Measurements from ENCODE around the gene RTKN.
A peak's percentile ranks its signal among the peaks of the same experiment; 100 is the strongest.
"Not testable (repeated sequence)": the region's sequence is repeated elsewhere in the genome, so short reads cannot be mapped to it uniquely, and the experiment has no call there.

Gene RTKN

DNA sequence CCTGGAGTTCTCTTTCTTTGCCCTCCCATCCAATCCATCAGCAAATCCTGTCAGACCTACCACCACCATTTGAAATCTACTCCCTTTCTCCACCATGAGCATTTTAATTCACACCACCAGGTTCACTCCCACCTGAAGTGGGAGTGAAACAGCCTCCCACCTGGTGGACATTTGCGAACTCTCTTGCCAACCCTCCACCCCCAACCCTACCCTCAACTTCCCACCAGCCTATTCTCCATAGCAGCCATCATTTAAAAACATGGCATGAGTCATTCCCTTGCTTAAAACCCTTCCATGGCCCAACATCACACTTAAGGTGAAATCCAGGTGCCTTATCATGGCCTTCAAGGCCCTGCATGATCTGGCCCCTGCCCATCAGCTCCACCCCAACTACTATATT lies 3.5 kb downstream of the RTKN start:
- DNase-seq = no peak

DNA sequence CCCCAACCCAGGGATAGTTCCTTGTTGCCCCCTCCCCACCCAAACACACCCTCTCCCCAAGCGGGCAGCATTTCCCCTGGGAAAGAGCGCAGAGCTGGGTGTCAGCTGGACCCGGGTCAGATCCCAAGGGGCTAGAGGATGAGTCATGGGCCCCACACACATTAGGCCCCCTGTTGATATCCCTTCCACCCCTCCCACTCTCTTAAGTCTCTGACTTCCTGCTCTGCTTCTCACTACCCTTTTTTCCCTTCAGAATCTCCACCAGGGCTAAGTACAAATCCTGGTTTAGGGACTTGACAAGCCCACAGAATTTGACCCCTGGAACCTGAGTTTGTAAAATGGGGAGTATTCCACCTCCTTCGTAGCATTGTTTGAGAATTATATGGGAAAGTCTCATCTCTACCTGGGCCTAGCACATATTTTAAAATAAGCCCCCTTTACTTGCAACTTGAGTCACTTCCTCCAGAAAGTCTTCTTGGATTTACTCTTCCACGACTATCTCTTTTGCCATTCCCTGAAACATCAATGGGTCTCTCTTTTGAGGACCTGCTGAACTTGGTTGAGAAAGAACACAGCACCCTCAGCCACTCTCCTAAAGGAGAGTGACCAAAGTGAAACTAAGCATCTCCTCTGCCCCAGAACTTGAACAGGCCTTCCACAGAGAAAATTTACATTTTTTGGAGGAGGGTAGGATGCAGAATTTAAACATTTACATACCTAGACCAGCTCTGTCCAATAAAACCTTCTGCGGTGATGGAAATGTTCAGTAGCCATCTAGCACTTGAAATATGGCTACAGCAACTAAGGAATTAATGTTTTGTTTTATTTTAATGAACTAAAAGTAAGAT lies 4.7 kb downstream of the RTKN start:
- peak; percentile 32 for DNase-seq

GRCh38 chr2:74436111-74436805 lies 5.5 kb downstream of the RTKN start:
- no peak for DNase-seq

DNA sequence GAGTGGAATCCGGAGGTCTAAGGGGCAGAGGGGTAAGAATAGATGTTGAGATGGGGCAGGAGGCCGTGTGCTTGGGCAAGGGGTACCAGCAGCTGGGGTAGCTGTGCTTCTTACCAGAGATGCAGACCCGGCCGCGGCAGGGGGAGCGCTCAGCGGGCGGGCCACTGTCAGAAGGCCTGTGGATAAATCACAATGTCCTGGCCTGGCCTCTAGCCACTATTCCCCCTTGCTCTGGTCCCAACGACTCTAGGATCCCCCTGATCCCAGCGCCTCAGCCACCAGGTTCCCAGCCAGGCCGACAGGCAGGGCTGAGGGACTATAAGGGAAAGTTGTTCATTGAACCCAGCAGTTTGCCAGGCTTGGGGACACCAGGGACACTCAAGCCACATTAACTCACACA lies 11.2 kb downstream of the RTKN start:
- DNase-seq = no peak

DNA sequence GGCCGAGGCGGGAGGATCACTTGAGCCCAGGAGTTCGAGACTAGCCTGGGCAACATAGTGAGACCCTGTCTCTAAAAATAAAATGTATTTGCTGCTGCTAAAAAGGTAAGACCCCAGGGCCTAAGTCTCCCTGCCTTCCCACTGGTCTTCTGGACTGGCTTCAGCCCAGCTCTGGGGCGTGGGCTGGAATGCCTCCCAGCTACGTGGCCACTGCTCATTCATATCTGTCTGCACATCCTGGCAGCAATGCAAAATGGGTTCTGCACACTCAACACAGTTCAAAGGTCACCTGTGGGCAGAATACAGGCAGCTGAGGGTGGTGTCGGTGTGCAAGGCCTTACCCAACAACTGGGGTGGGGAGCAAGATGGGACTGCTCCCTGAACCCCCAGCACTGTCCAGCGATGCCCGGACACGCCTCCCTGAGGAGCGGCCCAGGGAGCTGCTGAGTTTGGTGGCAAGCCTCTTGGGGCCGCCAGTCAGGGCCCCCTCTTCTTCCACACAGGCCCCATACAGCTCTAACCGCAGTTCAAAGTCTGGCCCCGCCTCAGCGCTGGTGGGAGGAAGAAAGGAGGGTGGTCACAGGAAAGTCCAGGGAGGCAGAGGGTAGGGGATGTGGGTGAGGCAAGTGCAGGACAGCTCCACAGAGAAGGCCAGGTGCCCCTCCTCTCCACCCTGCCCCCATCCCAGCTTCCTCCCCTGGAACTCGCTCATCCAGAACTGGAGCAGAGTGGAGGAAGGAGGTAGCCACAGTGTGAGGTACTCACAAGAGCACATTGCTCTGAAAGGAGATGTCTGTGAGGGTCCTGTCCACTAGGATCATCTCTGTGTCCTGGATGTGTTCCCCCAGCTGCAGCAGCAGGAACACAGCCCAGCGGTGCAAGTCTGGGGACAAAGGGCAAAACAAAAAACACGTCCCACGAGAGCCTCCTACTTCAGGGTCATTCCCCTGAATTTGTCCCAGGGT lies 12.0 kb downstream of the RTKN start:
- no peak for DNase-seq

- no peak for DNase-seq
Observed at GRCh38 chr2:74428675-74429074, 13.1 kb downstream of the RTKN start.

- no peak for DNase-seq
Observed at GRCh38 chr2:74427551-74427950, 14.2 kb downstream of the RTKN start.

- no peak for DNase-seq
Observed at GRCh38 chr2:74426181-74426758, 15.5 kb downstream of the RTKN start.

- no peak for DNase-seq
Observed at GRCh38 chr2:74425523-74425922, 16.2 kb downstream of the RTKN start.

DNA sequence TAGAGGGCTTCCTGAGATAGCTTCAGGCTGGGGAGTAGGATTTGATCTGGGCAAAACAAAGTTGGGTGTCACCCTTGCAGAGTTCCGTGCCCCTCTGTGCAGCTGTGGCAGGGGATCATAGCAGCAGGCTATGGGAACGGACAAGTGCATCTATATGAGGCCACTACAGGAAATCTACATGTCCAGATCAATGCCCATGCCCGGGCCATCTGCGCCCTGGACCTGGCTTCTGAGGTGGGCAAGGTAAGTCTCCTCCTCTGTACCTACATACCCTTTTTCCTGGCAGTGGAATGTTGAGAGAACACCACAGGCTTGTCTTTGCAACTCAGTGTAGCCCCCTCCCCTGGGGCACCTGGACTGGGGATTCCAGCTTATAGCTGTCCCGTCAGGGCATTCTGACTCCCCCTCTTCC lies 16.7 kb downstream of the RTKN start:
- no peak for DNase-seq

GRCh38 chr2:74424139-74424992 lies 17.4 kb downstream of the RTKN start:
- DNase-seq = no peak

GRCh38 chr2:74423231-74424095 lies 18.3 kb downstream of the RTKN start:
- DNase-seq = no peak

DNA sequence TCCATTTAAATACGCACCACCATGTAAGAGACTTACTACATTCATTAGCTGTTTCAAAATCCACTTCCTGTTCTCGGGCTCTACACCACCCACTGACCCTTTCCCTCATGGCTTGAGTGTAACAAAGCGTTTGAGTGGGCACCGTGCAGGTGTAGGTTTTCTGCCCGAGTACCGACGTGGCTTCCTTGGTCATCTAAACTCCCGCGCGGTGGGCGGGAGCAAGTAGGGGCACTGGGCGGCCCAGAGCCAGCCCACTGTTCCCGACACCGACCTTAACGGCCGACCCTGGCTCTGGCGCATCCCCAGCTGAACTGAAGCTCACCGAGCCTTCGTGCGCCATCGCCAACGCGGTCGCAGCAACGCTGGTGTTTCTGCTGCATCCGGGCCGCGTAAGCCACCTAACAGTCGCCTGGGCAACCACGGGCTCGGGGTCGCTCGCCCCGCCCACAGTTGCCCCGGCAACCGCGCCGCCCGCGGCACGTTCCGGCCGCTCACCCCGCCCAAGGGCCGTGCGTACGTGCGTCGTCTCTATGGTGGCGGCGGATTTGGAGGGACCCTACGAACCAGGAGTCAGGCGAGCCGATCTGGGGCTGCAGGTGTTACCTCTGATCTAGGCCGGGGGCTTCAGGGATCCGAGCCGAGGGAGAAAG lies 20.4 kb downstream of the RTKN start, which contains the start of the genes C2orf81 and WDR54:
Gene C2orf81, minus strand, starts transcription at position 399 of the 650 bp plus-strand sequence. Its CDS starts 59 bp downstream, at position 340.
Gene WDR54, plus strand, starts transcription at position 510 of the 650 bp plus-strand sequence. CDS start 424 bp downstream, outside the sequence.
- DNase-seq = peak; percentile 73

- DNase-seq = not testable (repeated sequence)
Observed at GRCh38 chr2:74420443-74421103, 21.2 kb downstream of the RTKN start.

DNA sequence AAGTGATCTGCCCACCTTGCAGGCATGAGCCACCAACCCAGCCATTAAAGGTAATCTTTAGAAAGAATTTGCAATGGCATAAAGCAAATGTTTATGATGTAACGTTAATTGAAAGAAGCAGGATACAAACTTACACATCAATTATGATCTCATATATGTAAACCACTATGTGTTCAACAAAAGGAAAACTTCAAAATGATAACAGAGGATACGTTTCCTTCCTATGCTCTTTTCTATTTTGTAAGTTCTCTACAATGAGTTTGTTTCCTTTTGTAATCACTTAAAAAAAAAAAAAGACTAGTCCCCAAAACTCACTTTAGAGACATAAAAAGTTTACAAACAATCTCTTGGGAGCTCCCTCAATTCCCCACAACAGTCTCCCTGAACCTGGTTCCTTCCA lies 21.7 kb downstream of the RTKN start:
- no peak for DNase-seq

DNA sequence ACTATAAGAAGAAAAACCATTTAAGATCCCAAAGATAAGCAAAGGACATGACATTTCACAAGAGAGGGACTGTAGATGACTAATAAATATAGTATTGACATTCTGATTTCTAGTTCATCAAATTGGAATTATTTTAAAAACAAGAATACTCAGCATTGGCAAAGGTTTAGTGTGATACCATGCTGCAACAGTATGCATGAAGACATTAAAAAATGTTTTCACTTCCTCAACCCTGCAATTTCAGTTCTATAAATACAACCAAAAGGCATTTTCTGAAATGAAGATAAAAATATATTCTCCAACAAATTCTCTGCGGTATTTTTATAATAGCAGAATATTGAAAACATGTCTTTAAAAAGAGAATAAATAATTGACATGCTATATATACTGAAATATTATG lies 22.4 kb downstream of the RTKN start:
- peak; percentile 59 for DNase-seq

DNA sequence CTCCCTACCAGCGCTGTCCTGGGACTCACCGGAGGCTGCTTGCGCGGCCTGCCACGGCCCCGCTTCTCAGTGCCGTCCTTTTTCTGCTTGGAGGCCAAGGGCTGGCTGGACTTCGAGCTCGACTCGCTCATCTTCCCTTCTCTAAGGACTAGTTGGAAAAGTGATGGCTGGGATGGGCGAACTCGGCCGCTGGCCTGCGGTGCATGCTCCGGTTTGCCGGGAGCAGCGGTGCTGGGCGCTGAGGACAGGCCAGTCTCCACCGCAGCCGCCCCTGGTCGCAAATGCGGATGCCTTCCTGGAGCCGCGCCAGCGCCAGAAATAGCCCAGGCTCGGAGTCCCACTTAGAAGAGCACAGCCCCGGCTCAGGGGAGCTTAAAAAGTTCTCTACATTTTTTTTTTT lies 23.4 kb downstream of the RTKN start:
- no peak for DNase-seq

- no peak for DNase-seq
Observed at GRCh38 chr2:74417763-74418162, 24.0 kb downstream of the RTKN start.

- DNase-seq = no peak
Observed at GRCh38 chr2:74417197-74417596, 24.5 kb downstream of the RTKN start.

All from inflammatory macrophage treated with lipopolysaccharide for 4 hours (primary cell).